HFF-Myc (cell line): ENCODE data around the gene MYOF.

Experiments used
- DNase-seq: peaks from one replicate; pipeline ENCODE4 v3.0.0-alpha.2; 2011; ENCODE audit warnings: low read depth; ENCODE audit errors: extremely low read depth
- H3K4me3 ChIP-seq: replicated peaks from 2 replicates; pipeline ENCODE4 v1.5.1; 2011; ENCODE audit warnings: low read depth, mild to moderate bottlenecking, control low read depth, low read length
- CTCF ChIP-seq: IDR thresholded peaks from 2 replicates; pipeline ENCODE4 v1.5.1; 2012; ENCODE audit warnings: mild to moderate bottlenecking, low read depth, low read length, control low read depth; ENCODE audit errors: missing control alignments

The MYOF gene

GRCh38 chr10:93300981-93301380 lies 181.2 kb downstream of the MYOF start:
- no peak overlapping the region for H3K4me3 ChIP-seq
- no peak for DNase-seq
- TF ChIP-seq CTCF: no peak

- no peak overlapping the region for H3K4me3 ChIP-seq
- TF ChIP-seq CTCF: no peak
- DNase-seq: no peak
These were observed 181.7 kb downstream of the MYOF start for GRCh38 chr10:93300288-93300917.

- H3K4me3 ChIP-seq: no peak overlapping the region
- TF ChIP-seq CTCF: no peak
- DNase-seq: peak; percentile 44
These were observed 182.4 kb downstream of the MYOF start for GRCh38 chr10:93299606-93300287.

GRCh38 chr10:93299195-93299594 lies 182.9 kb downstream of the MYOF start:
- no peak overlapping the region for H3K4me3 ChIP-seq
- no peak for DNase-seq
- no peak for TF ChIP-seq CTCF

- TF ChIP-seq CTCF: no peak
- no peak for DNase-seq
- H3K4me3 ChIP-seq: no peak overlapping the region
These were observed 186.0 kb downstream of the MYOF start for GRCh38 chr10:93296151-93296550.

- no peak for DNase-seq
- no peak for TF ChIP-seq CTCF
These were observed 188.1 kb downstream of the MYOF start for GRCh38 chr10:93293999-93294398.

More at GRCh38 chr10:93293999-93294398, 188.1 kb downstream of the MYOF start:
- H3K4me3 ChIP-seq: no peak overlapping the region
